Measurements from ENCODE around the gene SHROOM2.

- no peak for TF ChIP-seq CTCF (IDR thresholded peaks at IDR 0.05)
- no peak for TF ChIP-seq POLR2A (IDR thresholded peaks at IDR 0.05)
Observed at GRCh38 chrX:9765737-9766097, 20.5 kb upstream of the SHROOM2 start, which contains the start of gene GPR143.
